Urothelium cell line (cell line): ENCODE data around the gene MBTPS1.

Experiments
- DNase-seq: peaks from one replicate; pipeline ENCODE4 v3.0.0; 2011; ENCODE audit warnings: low spot score, mixed read lengths
- FAIRE-seq: peaks from 2 replicates; lab custom pipeline; 2011; peaks lifted over from hg19 to GRCh38; lab: Jason Lieb, UNC

The MBTPS1 gene

GRCh38 chr16:84080813-84081212 is 35.9 kb downstream of the MBTPS1 start:
- DNase-seq (no peak), FAIRE-seq (no peak)

- DNase-seq = no peak
- FAIRE-seq = no peak
Measured at GRCh38 chr16:84080378-84080777, 36.4 kb downstream of the MBTPS1 start.

GRCh38 chr16:84079664-84080063 is 37.1 kb downstream of the MBTPS1 start:
- no peak for DNase-seq
- FAIRE-seq = no peak

- DNase-seq (no peak), FAIRE-seq (peak; percentile 59)
Measured at GRCh38 chr16:84075376-84075775, 41.4 kb downstream of the MBTPS1 start.

GRCh38 chr16:84074721-84075120 is 42.0 kb downstream of the MBTPS1 start:
- FAIRE-seq = no peak
- DNase-seq = no peak

- no peak for DNase-seq
- no peak for FAIRE-seq
Measured at GRCh38 chr16:84072014-84072413, 44.7 kb downstream of the MBTPS1 start.

GRCh38 chr16:84071121-84071520 is 45.6 kb downstream of the MBTPS1 start:
- no peak for FAIRE-seq
- no peak for DNase-seq

- FAIRE-seq (no peak), DNase-seq (no peak)
Measured at GRCh38 chr16:84069540-84069939, 47.2 kb downstream of the MBTPS1 start.

- no peak for FAIRE-seq
- no peak for DNase-seq
Measured at GRCh38 chr16:84068783-84069462, 47.8 kb downstream of the MBTPS1 start.

- FAIRE-seq = no peak
- no peak for DNase-seq
Measured at GRCh38 chr16:84068041-84068440, 48.7 kb downstream of the MBTPS1 start.

GRCh38 chr16:84067640-84068039 is 49.1 kb downstream of the MBTPS1 start:
- no peak for DNase-seq
- FAIRE-seq = no peak

GRCh38 chr16:84065536-84066132 is 51.1 kb downstream of the MBTPS1 start:
- DNase-seq (peak; percentile 57), FAIRE-seq (no peak)

- FAIRE-seq (no peak), DNase-seq (no peak)
Measured at GRCh38 chr16:84063980-84064379, 52.8 kb downstream of the MBTPS1 start.

GRCh38 chr16:84062734-84063640 is 53.8 kb downstream of the MBTPS1 start:
- DNase-seq (peak; percentile 87), FAIRE-seq (no peak)

- DNase-seq = no peak
- no peak for FAIRE-seq
Measured at GRCh38 chr16:84061236-84061819, 55.4 kb downstream of the MBTPS1 start.

GRCh38 chr16:84059946-84060901 is 56.5 kb downstream of the MBTPS1 start:
- DNase-seq (no peak), FAIRE-seq (no peak)

GRCh38 chr16:84059111-84059510 is 57.6 kb downstream of the MBTPS1 start:
- DNase-seq (no peak), FAIRE-seq (no peak)

- no peak for FAIRE-seq
Measured at GRCh38 chr16:84058664-84059063, 58.1 kb downstream of the MBTPS1 start.

GRCh38 chr16:84058211-84058610 is 58.5 kb downstream of the MBTPS1 start:
- no peak for FAIRE-seq
- no peak for DNase-seq

More at GRCh38 chr16:84058664-84059063, 58.1 kb downstream of the MBTPS1 start:
- no peak for DNase-seq

- FAIRE-seq = no peak
- no peak for DNase-seq
Measured at GRCh38 chr16:84056933-84057332, 59.8 kb downstream of the MBTPS1 start.
